Liver (tissue), 9 donors: Measurements from ENCODE around the gene WWOX. TPM values are rescaled to one million over a fixed set of nuclear protein-coding genes. Genes with fewer than 3 reads are reported as not detected.

Experiments used
- DNase-seq: peaks from one replicate; pipeline ENCODE4 v3.0.0-alpha.2; 2017; ENCODE audit warnings: low spot score
- H3K27ac ChIP-seq, 2 donors: one replicate each; pipeline ENCODE4 v1.7.0; 2013; ENCODE audit warnings: inconsistent platforms in 2 of 2, low read length in 2 of 2, control low read depth in 1 of 2, low read depth in 1 of 2, mild to moderate bottlenecking in 1 of 2
- H3K27me3 ChIP-seq, 4 donors: one replicate each; pipeline versions ENCODE4 v1.6.1 to v1.7.0; 2013; ENCODE audit warnings: low read length in 3 of 4, inconsistent platforms in 1 of 4, mild to moderate bottlenecking in 1 of 4, moderate library complexity in 1 of 4; ENCODE audit not compliant: control insufficient read depth in 4 of 4, insufficient read depth in 4 of 4
- H3K36me3 ChIP-seq, 4 donors: one replicate each; pipeline versions ENCODE4 v1.6.1 to v1.7.0; 2013; ENCODE audit warnings: low read length in 3 of 4, mild to moderate bottlenecking in 3 of 4, low read depth in 1 of 4, moderate library complexity in 1 of 4; ENCODE audit not compliant: control insufficient read depth in 4 of 4, insufficient read depth in 3 of 4
- H3K4me1 ChIP-seq, 4 donors: one replicate each; pipeline versions ENCODE4 v1.6.1 to v1.7.0; 2013; ENCODE audit warnings: low read length in 3 of 4, mild to moderate bottlenecking in 3 of 4, moderate library complexity in 1 of 4; ENCODE audit not compliant: control insufficient read depth in 4 of 4, insufficient read depth in 4 of 4
- H3K4me3 ChIP-seq, 3 donors: one replicate each; pipeline versions ENCODE4 v1.6.1 to v1.7.0; 2013; ENCODE audit warnings: low read length in 3 of 3, control low read depth in 1 of 3, low read depth in 1 of 3, mild to moderate bottlenecking in 1 of 3
- H3K9ac ChIP-seq, 2 donors: one replicate each; pipeline ENCODE4 v1.7.0; 2013; ENCODE audit warnings: low read length in 2 of 2, mild to moderate bottlenecking in 2 of 2, moderate library complexity in 2 of 2, control low read depth in 1 of 2, low read depth in 1 of 2
- H3K9me3 ChIP-seq, 4 donors: one replicate each; pipeline versions ENCODE4 v1.6.1 to v1.7.0; 2013; ENCODE audit warnings: low read length in 3 of 4; ENCODE audit not compliant: control insufficient read depth in 4 of 4
- CTCF ChIP-seq: fragments of 150-350 bp; IDR thresholded peaks from 2 replicates; pipeline ENCODE4 v1.5.1; 2017; ENCODE audit warnings: improper control_type of control experiment, low read depth, low read length; ENCODE audit not compliant: missing input control
- EGR1 ChIP-seq, 2 donors: IDR thresholded peaks; 2 replicates each; pipeline ENCODE4 v1.6.1; 2016 to 2018; ENCODE audit warnings: antibody characterized with exemption in 2 of 2, low read depth in 2 of 2
- FOXA1 ChIP-seq: IDR thresholded peaks from 2 replicates; pipeline ENCODE4 v1.6.1; 2016; ENCODE audit warnings: antibody characterized with exemption
- GABPA ChIP-seq, 2 donors: IDR thresholded peaks in 1 of 2; conservative IDR thresholded peaks in 1 of 2; 2 replicates each; pipeline ENCODE4 v1.6.1; 2016; ENCODE audit warnings: antibody characterized with exemption in 2 of 2, mild to moderate bottlenecking in 1 of 2, moderate library complexity in 1 of 2
- HNF4A ChIP-seq, 2 donors: conservative IDR thresholded peaks; 2 replicates each; pipeline ENCODE4 v1.6.1; 2016; ENCODE audit warnings: antibody characterized with exemption in 2 of 2, mild to moderate bottlenecking in 2 of 2
- HNF4G ChIP-seq: IDR thresholded peaks from 2 replicates; pipeline ENCODE4 v1.6.1; 2016; ENCODE audit warnings: antibody characterized with exemption
- JUND ChIP-seq, 2 donors: IDR thresholded peaks; 2 replicates each; pipeline ENCODE4 v1.6.1; 2016; ENCODE audit warnings: antibody characterized with exemption in 2 of 2
- MAX ChIP-seq: IDR thresholded peaks from 2 replicates; pipeline ENCODE4 v1.6.1; 2016; ENCODE audit warnings: antibody characterized with exemption
- NR2F2 ChIP-seq: IDR thresholded peaks from 2 replicates; pipeline ENCODE4 v1.6.1; 2016; ENCODE audit warnings: antibody characterized with exemption
- RAD21 ChIP-seq, 2 donors: IDR thresholded peaks; 2 replicates each; pipeline ENCODE4 v1.6.1; 2016; ENCODE audit warnings: antibody characterized with exemption in 2 of 2, mild to moderate bottlenecking in 2 of 2
- REST ChIP-seq: IDR thresholded peaks from 2 replicates; pipeline ENCODE4 v1.6.1; 2016; ENCODE audit warnings: antibody characterized with exemption, mild to moderate bottlenecking
- RXRA ChIP-seq, 2 donors: IDR thresholded peaks; 2 replicates each; pipeline ENCODE4 v1.6.1; 2017 to 2018; ENCODE audit warnings: antibody characterized with exemption in 2 of 2, mild to moderate bottlenecking in 1 of 2
- SP1 ChIP-seq: IDR thresholded peaks from 2 replicates; pipeline ENCODE4 v1.6.1; 2018; ENCODE audit warnings: antibody characterized with exemption, mild to moderate bottlenecking
- YY1 ChIP-seq: IDR thresholded peaks from 2 replicates; pipeline ENCODE4 v1.6.1; 2016; ENCODE audit warnings: antibody characterized with exemption, mild to moderate bottlenecking
- ZBTB33 ChIP-seq: IDR thresholded peaks from 2 replicates; pipeline ENCODE4 v1.6.1; 2016; ENCODE audit warnings: antibody characterized with exemption
- WGBS: extraction: QIAGEN DNeasy Blood & Tissue Kit; methylation state at CpG from one replicate; pipeline ENCODE4 v1.1.7; 2013; 5-methylcytosine and 5-hydroxymethylcytosine counted together
- polyA plus RNA-seq, 2 donors: library from polyadenylated mRNA; stranded (reverse) in 1 of 2; unstranded in 1 of 2; fragments of 200-250 nt in 1 of 2; fragments of >200 nt in 1 of 2; fragmentation: Nextera tagmentation in 1 of 2; extraction: Ambion mirVana in 1 of 2; gene quantifications; one replicate each; pipeline versions ENCODE4 v1.2.1 to v1.2.3, GENCODE V29; 2013 to 2015
- total RNA-seq, 2 donors: library from RNA; depleted of rRNA; stranded (reverse); fragments of >200 nt; gene quantifications; one replicate each; pipeline ENCODE4 v1.2.3, GENCODE V29; 2014
- TF ChIP-seq, protein P1 (sequence below): IDR thresholded peaks from 2 replicates; pipeline ENCODE4 v1.6.1; 2016; ENCODE audit warnings: antibody characterized with exemption
- donor health status: healthy.
- donor health status: healthy.
- donor health status: healthy.
- donor health status: healthy.
- donor health status: healthy.

Gene WWOX
- total and polyA plus RNA-seq, 4 donors, result 9.8 to 46.0 (median 15.3) TPM

- H3K9me3 ChIP-seq, result no peaks in the 10 kb centered on the region
- no peak for DNase-seq
- 61% methylated on average over 5 of the region's 5 CpGs for WGBS
- H3K4me1 ChIP-seq, result no peaks in the 10 kb centered on the region
- TF ChIP-seq EGR1 (IDR thresholded peaks at IDR 0.05; ENCODE audit: low read depth in 2 of 2), result no peak
- TF ChIP-seq ZBTB33, result no peak
- no peak for TF ChIP-seq HNF4A (conservative IDR thresholded peaks at IDR 0.05)
- no peak for TF ChIP-seq RAD21 (IDR thresholded peaks at IDR 0.05)
- no peak for TF ChIP-seq RXRA (IDR thresholded peaks at IDR 0.05)
- TF ChIP-seq NR2F2, result no peak
- no peak for TF ChIP-seq HNF4G
- no peak for TF ChIP-seq SP1
- no peak for TF ChIP-seq YY1
- TF ChIP-seq, protein P1, sequence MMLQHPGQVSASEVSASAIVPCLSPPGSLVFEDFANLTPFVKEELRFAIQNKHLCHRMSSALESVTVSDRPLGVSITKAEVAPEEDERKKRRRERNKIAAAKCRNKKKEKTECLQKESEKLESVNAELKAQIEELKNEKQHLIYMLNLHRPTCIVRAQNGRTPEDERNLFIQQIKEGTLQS, result no peak
- TF ChIP-seq REST, result no peak
- no peak for TF ChIP-seq MAX
- TF ChIP-seq FOXA1, result no peak
- no peak for TF ChIP-seq JUND (IDR thresholded peaks at IDR 0.05)
- no peak for TF ChIP-seq CTCF
- TF ChIP-seq GABPA (IDR thresholded peaks at IDR 0.05 in 1 of 2, conservative IDR thresholded peaks at IDR 0.05 in 1 of 2), result no peak
- H3K9ac ChIP-seq, result no peak overlapping the region
- no peaks in the 10 kb centered on the region for H3K27me3 ChIP-seq
- H3K4me3 ChIP-seq, result no peak overlapping the region
- no peaks in the 10 kb centered on the region for H3K36me3 ChIP-seq
- no peak overlapping the region for H3K27ac ChIP-seq
Observed at GRCh38 chr16:78522327-78522726, 422.9 kb downstream of the WWOX start.
